WTC11 (cell line): ENCODE measurements around the gene MLX. TPM values are rescaled to one million over a fixed set of nuclear protein-coding genes. Genes with fewer than 3 reads are reported as not detected.

Source experiments
- ATAC-seq: fragments of 200-7000 bp; cut with Tn5 transposase; 2 replicates; pipeline ENCODE4 v1.10.0; 2021; ENCODE audit warnings: mild to moderate bottlenecking, moderate library complexity
- CTCF ChIA-PET: fragments of 300-600 bp; sonication (Branson Sonifier 250); formaldehyde crosslinking; loops from one replicate; lab custom pipeline; 2021; ENCODE audit warnings: antibody characterized with exemption; lab: Charles Lee
- POLR2A ChIA-PET: fragments of 350-600 bp; sonication (Branson Sonifier 250); formaldehyde crosslinking; loops from one replicate; lab custom pipeline; 2021; ENCODE audit warnings: antibody characterized with exemption; lab: Charles Lee
- DNase-seq: peaks from one replicate; pipeline ENCODE4 v3.0.0; 2021; ENCODE audit warnings: low spot score
- H3K27ac Mint-ChIP-seq: 2 replicates; pipeline ENCODE4 v1.8.0; 2021; ENCODE audit warnings: mixed read lengths
- H3K27me3 Mint-ChIP-seq: 2 replicates; pipeline ENCODE4 v1.8.0; 2021; ENCODE audit warnings: low read depth, mild to moderate bottlenecking, moderate library complexity, mixed read lengths
- H3K36me3 Mint-ChIP-seq: 2 replicates; pipeline ENCODE4 v1.8.0; 2021; ENCODE audit warnings: mixed read lengths
- H3K4me1 Mint-ChIP-seq: 2 replicates; pipeline ENCODE4 v1.8.0; 2022; ENCODE audit warnings: mixed read lengths
- H3K4me3 Mint-ChIP-seq: 2 replicates; pipeline ENCODE4 v1.8.0; 2021; ENCODE audit warnings: mild to moderate bottlenecking, moderate library complexity, mixed read lengths
- H3K9me3 Mint-ChIP-seq: 2 replicates; pipeline ENCODE4 v1.8.0; 2021; ENCODE audit warnings: mixed read lengths
- ATF2 ChIP-seq: sonication (generic); formaldehyde crosslinking; IDR thresholded peaks from 2 replicates; pipeline ENCODE4 v1.8.1; 2022; ENCODE audit warnings: low read depth, missing genetic modification reagents, borderline replicate concordance
- ESRRA ChIP-seq: sonication (generic); formaldehyde crosslinking; IDR thresholded peaks from 2 replicates; pipeline ENCODE4 v1.8.1; 2022; ENCODE audit warnings: mild to moderate bottlenecking, missing genetic modification reagents, borderline replicate concordance
- GABPB1 ChIP-seq: sonication (generic); formaldehyde crosslinking; IDR thresholded peaks from 2 replicates; pipeline ENCODE4 v1.8.1; 2023; ENCODE audit warnings: mild to moderate bottlenecking, missing genetic modification reagents
- IRF1 ChIP-seq: sonication (generic); formaldehyde crosslinking; IDR thresholded peaks from 2 replicates; pipeline ENCODE4 v1.8.0; 2023; ENCODE audit warnings: missing genetic modification reagents
- MYBL2 ChIP-seq: sonication (generic); formaldehyde crosslinking; IDR thresholded peaks from 2 replicates; pipeline ENCODE4 v1.8.1; 2023; ENCODE audit warnings: mild to moderate bottlenecking, moderate library complexity, missing genetic modification reagents
- NR3C1 ChIP-seq: sonication (generic); formaldehyde crosslinking; conservative IDR thresholded peaks from 2 replicates; pipeline ENCODE4 v1.8.1; 2023; ENCODE audit warnings: low read depth, mild to moderate bottlenecking, missing genetic modification reagents
- OVOL2 ChIP-seq: fragments of 250-450 bp; sonication (Bioruptor Pico); IDR thresholded peaks from 2 replicates; pipeline ENCODE4 v1.9.0; 2021; ENCODE audit warnings: mild to moderate bottlenecking, borderline replicate concordance
- PRDM15 ChIP-seq: sonication (generic); formaldehyde crosslinking; IDR thresholded peaks from 2 replicates; pipeline ENCODE4 v1.8.0; 2022; ENCODE audit warnings: missing genetic modification reagents
- RELA ChIP-seq: sonication (generic); formaldehyde crosslinking; IDR thresholded peaks from 2 replicates; pipeline ENCODE4 v1.8.1; 2022; ENCODE audit warnings: missing genetic modification reagents, mild to moderate bottlenecking, borderline replicate concordance
- SMAD4 ChIP-seq: sonication (generic); formaldehyde crosslinking; IDR thresholded peaks from 2 replicates; pipeline ENCODE4 v1.8.0; 2022; ENCODE audit warnings: mild to moderate bottlenecking, missing genetic modification reagents
- SOX15 ChIP-seq: fragments of 250-450 bp; sonication (Bioruptor Pico); IDR thresholded peaks from 2 replicates; pipeline ENCODE4 v1.9.0; 2021; ENCODE audit warnings: mild to moderate bottlenecking
- TEAD1 ChIP-seq: sonication (generic); formaldehyde crosslinking; IDR thresholded peaks from 2 replicates; pipeline ENCODE4 v1.8.0; 2022; ENCODE audit warnings: mild to moderate bottlenecking, missing genetic modification reagents
- TEAD4 ChIP-seq: sonication (generic); formaldehyde crosslinking; IDR thresholded peaks from 2 replicates; pipeline ENCODE4 v1.8.0; 2022; ENCODE audit warnings: mild to moderate bottlenecking, missing genetic modification reagents
- ZBTB43 ChIP-seq: sonication (generic); formaldehyde crosslinking; IDR thresholded peaks from 2 replicates; pipeline ENCODE4 v1.8.1; 2023; ENCODE audit warnings: mild to moderate bottlenecking, missing genetic modification reagents
- ZMAT4 ChIP-seq: fragments of 250-450 bp; sonication (Bioruptor Pico); IDR thresholded peaks from 2 replicates; pipeline ENCODE4 v1.9.0; 2021; ENCODE audit warnings: mild to moderate bottlenecking
- ZNF219 ChIP-seq: sonication (generic); formaldehyde crosslinking; IDR thresholded peaks from 2 replicates; pipeline ENCODE4 v1.8.0; 2023; ENCODE audit warnings: missing genetic modification reagents, mild to moderate bottlenecking, borderline replicate concordance
- ZNF232 ChIP-seq: sonication (generic); formaldehyde crosslinking; IDR thresholded peaks from 2 replicates; pipeline ENCODE4 v1.8.0; 2022; ENCODE audit warnings: mild to moderate bottlenecking, missing genetic modification reagents
- ZNF317 ChIP-seq: sonication (generic); formaldehyde crosslinking; IDR thresholded peaks from 2 replicates; pipeline ENCODE4 v1.8.1; 2023; ENCODE audit warnings: low read depth, mild to moderate bottlenecking, moderate library complexity, missing genetic modification reagents, borderline replicate concordance
- total RNA-seq: library from RNA; stranded (reverse); gene quantifications from 3 replicates; pipeline ENCODE4 v1.2.3, GENCODE V29; 2021
- TF ChIP-seq, protein P1 (sequence below): fragments of 250-450 bp; sonication (Bioruptor Pico); IDR thresholded peaks from 2 replicates; pipeline ENCODE4 v1.9.0; 2021; ENCODE audit warnings: mild to moderate bottlenecking, borderline replicate concordance
- TF ChIP-seq, protein P2 (sequence below): sonication (generic); formaldehyde crosslinking; IDR thresholded peaks from 2 replicates; pipeline ENCODE4 v1.8.1; 2022; ENCODE audit warnings: low read depth, mild to moderate bottlenecking, moderate library complexity, missing genetic modification reagents, borderline replicate concordance
- TF ChIP-seq, protein P3 (sequence below): sonication (generic); formaldehyde crosslinking; IDR thresholded peaks from 2 replicates; pipeline ENCODE4 v1.8.0; 2022; ENCODE audit warnings: mild to moderate bottlenecking, missing genetic modification reagents

Gene MLX
- total RNA-seq, 1 experiment from 2014 or later: 34.9 TPM

GRCh38 chr17:42522798-42523278, 44.1 kb upstream of the MLX start (continued):
- TF ChIP-seq, protein P1, sequence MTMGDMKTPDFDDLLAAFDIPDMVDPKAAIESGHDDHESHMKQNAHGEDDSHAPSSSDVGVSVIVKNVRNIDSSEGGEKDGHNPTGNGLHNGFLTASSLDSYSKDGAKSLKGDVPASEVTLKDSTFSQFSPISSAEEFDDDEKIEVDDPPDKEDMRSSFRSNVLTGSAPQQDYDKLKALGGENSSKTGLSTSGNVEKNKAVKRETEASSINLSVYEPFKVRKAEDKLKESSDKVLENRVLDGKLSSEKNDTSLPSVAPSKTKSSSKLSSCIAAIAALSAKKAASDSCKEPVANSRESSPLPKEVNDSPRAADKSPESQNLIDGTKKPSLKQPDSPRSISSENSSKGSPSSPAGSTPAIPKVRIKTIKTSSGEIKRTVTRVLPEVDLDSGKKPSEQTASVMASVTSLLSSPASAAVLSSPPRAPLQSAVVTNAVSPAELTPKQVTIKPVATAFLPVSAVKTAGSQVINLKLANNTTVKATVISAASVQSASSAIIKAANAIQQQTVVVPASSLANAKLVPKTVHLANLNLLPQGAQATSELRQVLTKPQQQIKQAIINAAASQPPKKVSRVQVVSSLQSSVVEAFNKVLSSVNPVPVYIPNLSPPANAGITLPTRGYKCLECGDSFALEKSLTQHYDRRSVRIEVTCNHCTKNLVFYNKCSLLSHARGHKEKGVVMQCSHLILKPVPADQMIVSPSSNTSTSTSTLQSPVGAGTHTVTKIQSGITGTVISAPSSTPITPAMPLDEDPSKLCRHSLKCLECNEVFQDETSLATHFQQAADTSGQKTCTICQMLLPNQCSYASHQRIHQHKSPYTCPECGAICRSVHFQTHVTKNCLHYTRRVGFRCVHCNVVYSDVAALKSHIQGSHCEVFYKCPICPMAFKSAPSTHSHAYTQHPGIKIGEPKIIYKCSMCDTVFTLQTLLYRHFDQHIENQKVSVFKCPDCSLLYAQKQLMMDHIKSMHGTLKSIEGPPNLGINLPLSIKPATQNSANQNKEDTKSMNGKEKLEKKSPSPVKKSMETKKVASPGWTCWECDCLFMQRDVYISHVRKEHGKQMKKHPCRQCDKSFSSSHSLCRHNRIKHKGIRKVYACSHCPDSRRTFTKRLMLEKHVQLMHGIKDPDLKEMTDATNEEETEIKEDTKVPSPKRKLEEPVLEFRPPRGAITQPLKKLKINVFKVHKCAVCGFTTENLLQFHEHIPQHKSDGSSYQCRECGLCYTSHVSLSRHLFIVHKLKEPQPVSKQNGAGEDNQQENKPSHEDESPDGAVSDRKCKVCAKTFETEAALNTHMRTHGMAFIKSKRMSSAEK (CRISPR knock-in tag): no peak
- no peak for TF ChIP-seq SOX15 (CRISPR knock-in tag)
- no peak for TF ChIP-seq ESRRA (CRISPR knock-in tag)
- TF ChIP-seq ZNF232 (CRISPR knock-in tag): no peak
- TF ChIP-seq MYBL2: no peak
- TF ChIP-seq, protein P2, sequence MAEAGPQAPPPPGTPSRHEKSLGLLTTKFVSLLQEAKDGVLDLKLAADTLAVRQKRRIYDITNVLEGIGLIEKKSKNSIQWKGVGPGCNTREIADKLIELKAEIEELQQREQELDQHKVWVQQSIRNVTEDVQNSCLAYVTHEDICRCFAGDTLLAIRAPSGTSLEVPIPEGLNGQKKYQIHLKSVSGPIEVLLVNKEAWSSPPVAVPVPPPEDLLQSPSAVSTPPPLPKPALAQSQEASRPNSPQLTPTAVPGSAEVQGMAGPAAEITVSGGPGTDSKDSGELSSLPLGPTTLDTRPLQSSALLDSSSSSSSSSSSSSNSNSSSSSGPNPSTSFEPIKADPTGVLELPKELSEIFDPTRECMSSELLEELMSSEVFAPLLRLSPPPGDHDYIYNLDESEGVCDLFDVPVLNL (CRISPR knock-in tag): no peak
- no peak for TF ChIP-seq ZBTB43 (CRISPR knock-in tag)

DNA sequence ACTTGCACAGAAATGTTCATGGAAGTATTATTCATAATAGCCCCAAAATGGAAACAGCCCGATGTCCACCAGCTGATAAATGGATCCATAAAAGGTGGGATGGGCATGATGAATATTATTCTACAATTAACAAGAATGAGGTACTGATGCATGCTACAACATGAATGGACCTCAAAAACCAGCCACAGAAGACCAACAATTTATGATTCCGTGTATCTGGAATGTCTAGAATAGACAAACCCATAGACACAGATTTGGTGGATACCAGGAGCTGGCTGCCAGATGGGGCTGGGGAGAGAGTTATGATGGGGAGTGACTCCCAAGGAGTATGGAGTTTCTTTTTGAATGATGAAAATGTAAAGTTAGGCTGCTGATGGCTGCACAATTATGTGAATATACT, 41.7 kb upstream of the MLX start:
- 0 out of 2 replicates have a peak, but pooled peaks cover 6% of the 10 kb centered on the region for H3K27me3 Mint-ChIP-seq
- peaks cover 10% of the 10 kb centered on the region for H3K36me3 Mint-ChIP-seq
- H3K9me3 Mint-ChIP-seq: no peaks in the 10 kb centered on the region
- H3K27ac Mint-ChIP-seq: no peak overlapping the region
- peaks cover 4% of the 10 kb centered on the region for H3K4me1 Mint-ChIP-seq
- no peak for DNase-seq
- CTCF ChIA-PET: no interaction called here
- POLR2A ChIA-PET: interaction anchor here (0.6 kb wide), 1 partner anchor 117 kb away, joined by 4 read pairs; no protein-coding TSS in a partner anchor
- ATAC-seq: no peak
- TF ChIP-seq IRF1 (CRISPR knock-in tag) (no peak), RELA (CRISPR knock-in tag) (no peak), NR3C1 (CRISPR knock-in tag) (no peak), SMAD4 (CRISPR knock-in tag) (no peak), GABPB1 (CRISPR knock-in tag) (no peak), TEAD4 (CRISPR knock-in tag) (no peak), TEAD1 (CRISPR knock-in tag) (no peak), ATF2 (no peak), ZMAT4 (CRISPR knock-in tag) (no peak), ZNF219 (CRISPR knock-in tag) (no peak), ZNF317 (no peak), OVOL2 (CRISPR knock-in tag) (no peak), PRDM15 (CRISPR knock-in tag) (no peak)
- TF ChIP-seq, protein P3, sequence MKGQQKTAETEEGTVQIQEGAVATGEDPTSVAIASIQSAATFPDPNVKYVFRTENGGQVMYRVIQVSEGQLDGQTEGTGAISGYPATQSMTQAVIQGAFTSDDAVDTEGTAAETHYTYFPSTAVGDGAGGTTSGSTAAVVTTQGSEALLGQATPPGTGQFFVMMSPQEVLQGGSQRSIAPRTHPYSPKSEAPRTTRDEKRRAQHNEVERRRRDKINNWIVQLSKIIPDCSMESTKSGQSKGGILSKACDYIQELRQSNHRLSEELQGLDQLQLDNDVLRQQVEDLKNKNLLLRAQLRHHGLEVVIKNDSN: no peak
- H3K4me3 Mint-ChIP-seq: no peak overlapping the region
